ENCODE measurements around the gene EHD4. TPM values are rescaled to one million over a fixed set of nuclear protein-coding genes. Genes with fewer than 3 reads are reported as not detected.

EHD4 gene
- total and polyA plus RNA-seq, 9 of the 15 experiments (the other 6 are each of a cell fraction or from before 2014, with no cell fraction given), result 0.89 to 10.3 (median 6.4) TPM

- CTCF ChIA-PET (ENCODE audit: low intra/inter-chr PET ratio), result no interaction called here
- peaks cover 4% of the 10 kb centered on the region; the same call in 2 of the 3 replicates for H3K36me3 ChIP-seq (ENCODE audit: control insufficient read depth, insufficient read depth, low read length)
- H3K9me1 ChIP-seq (ENCODE audit: control insufficient read depth, insufficient read depth, low read length), result no peaks in the 10 kb centered on the region
- no peak for ATAC-seq
- intact Hi-C loops (cut with micrococcal nuclease), result no loop called here
- H2AFZ ChIP-seq (ENCODE audit: low read depth, low read length), result no peak overlapping the region
- in situ Hi-C loops (cut with MboI), result no loop called here
- FAIRE-seq, result no peak
- no peak overlapping the region for H3K4me2 ChIP-seq (ENCODE audit: insufficient read depth, low read length)
- H3K9ac ChIP-seq (ENCODE audit: insufficient read depth in 1 of 2, low read depth in 2 of 2, low read length in 2 of 2), result peak overlapping the region in 1 of 2 experiments; percentile 65; a peak in 1 of 4 replicates
- no TSS peak for BruUV-seq (replicated peaks)
- POLR2A ChIA-PET, result interaction anchor here (0.6 kb wide), 1 partner anchor 9 kb away, joined by 3 read pairs; no protein-coding TSS in a partner anchor
- H3K4me3 ChIP-seq, result no peak overlapping the region
- no peak for DNase-seq (ENCODE audit: extremely low read depth in 1 of 4, low spot score in 3 of 4)
- no peak for TF ChIP-seq USF2 (CRISPR knock-in tag; IDR thresholded peaks at IDR 0.05)
- TF ChIP-seq MECOM (CRISPR knock-in tag; IDR thresholded peaks at IDR 0.05), result no peak
- peak; percentile 37; the same call in 1 of the 2 replicates for TF ChIP-seq NFIC (IDR thresholded peaks at IDR 0.05)
- no peak for TF ChIP-seq ID3 (CRISPR knock-in tag; IDR thresholded peaks at IDR 0.05)
- TF ChIP-seq ID3 (tag; IDR thresholded peaks at IDR 0.05), result no peak
- no peaks in the 10 kb centered on the region for H3K79me2 ChIP-seq (ENCODE audit: control insufficient read depth, insufficient read depth, low read length)
- no peak overlapping the region for H3K27ac ChIP-seq (ENCODE audit: extremely low read depth, low read depth, low read length)
- 67% methylated on average over 16 of the region's 16 CpGs for WGBS (ENCODE audit: insufficient coverage, low coverage, missing lambda C conversion rate)
- no peaks in the 10 kb centered on the region for H3K9me3 ChIP-seq (replicated peaks; ENCODE audit: control insufficient read depth, insufficient read depth, low read depth, low read length)
- H4K20me1 ChIP-seq (replicated peaks; ENCODE audit: control insufficient read depth, insufficient read depth, low read length), result no peaks in the 10 kb centered on the region
- H3K27me3 ChIP-seq (ENCODE audit: control insufficient read depth in 2 of 2, insufficient read depth in 2 of 2, low read length in 2 of 2), result no peaks in the 10 kb centered on the region
- H3K4me1 ChIP-seq (replicated peaks in 1 of 2; ENCODE audit: control insufficient read depth in 2 of 2, insufficient read depth in 2 of 2, low read length in 2 of 2), result peaks cover 3 to 13% of the 10 kb centered on the region in 2 experiments; a peak in 4 of 5 replicates
Measured at GRCh38 chr15:41932511-41933289, 39.7 kb downstream of the EHD4 start.

Data from K562 (cell line).